Gastrocnemius medialis (tissue), 4 donors: ENCODE results near the gene MCF2L2. TPM values are rescaled to one million over a fixed set of nuclear protein-coding genes. Genes with fewer than 3 reads are reported as not detected.
"Not testable (repeated sequence)": the region's sequence is repeated elsewhere in the genome, so short reads cannot be mapped to it uniquely, and the experiment has no call there.

ENCODE experiments used
- ATAC-seq, 2 donors: fragments of 150-250 bp; one replicate each; pipeline ENCODE4 v1.9.1; 2016
- DNase-seq, 2 donors: peaks; one replicate each; pipeline ENCODE4 v3.0.0-alpha.2; 2019
- H3K27ac ChIP-seq, 4 donors: fragments of 200-600 bp; sonication (generic); 1 replicate in 1 of 4; 2 replicates in 3 of 4; pipeline ENCODE4 v1.5.1; 2016 to 2018; ENCODE audit warnings: mild to moderate bottlenecking in 2 of 4, moderate library complexity in 1 of 4
- H3K27me3 ChIP-seq, 3 donors: fragments of 200-600 bp; sonication (generic) in 2 of 3; 1 replicate in 1 of 3; 2 replicates in 2 of 3; pipeline versions ENCODE4 v1.5.1 to v1.6.0; 2016 to 2019; ENCODE audit warnings: mild to moderate bottlenecking in 1 of 3, moderate library complexity in 1 of 3
- H3K36me3 ChIP-seq, 2 donors: fragments of 200-600 bp; sonication (generic) in 1 of 2; one replicate each; pipeline ENCODE4 v1.5.1; 2017 to 2018
- H3K4me1 ChIP-seq, 2 donors: fragments of 200-600 bp; sonication (generic) in 1 of 2; one replicate each; pipeline ENCODE4 v1.5.1; 2016 to 2017; ENCODE audit warnings: mild to moderate bottlenecking in 2 of 2
- H3K4me3 ChIP-seq, 4 donors: fragments of 200-600 bp; sonication (generic) in 3 of 4; 1 replicate in 1 of 4; 2 replicates in 3 of 4; pipeline ENCODE4 v1.5.1; 2016 to 2019; ENCODE audit warnings: mild to moderate bottlenecking in 2 of 4
- H3K9me3 ChIP-seq, 3 donors: fragments of 200-600 bp; sonication (generic) in 2 of 3; 1 replicate in 1 of 3; 2 replicates in 2 of 3; pipeline ENCODE4 v1.5.1; 2016 to 2019
- POLR2A ChIP-seq, 2 donors: fragments of 450-650 bp; IDR thresholded peaks; one replicate each; pipeline ENCODE4 v1.6.1; 2017; ENCODE audit warnings: antibody characterized with exemption in 2 of 2, mild to moderate bottlenecking in 2 of 2, moderate library complexity in 2 of 2
- in situ Hi-C, 4 donors: fragments of 200-750 bp; cut with MboI; loops; one replicate each; pipeline versions ENCODE4 v1.15.0 to v1.8.0; 2017; ENCODE audit warnings: low sequenced_read_pairs in 4 of 4
- intact Hi-C: fragments of 100-400 bp; cut with DNase I; formaldehyde crosslinking; loops from one replicate; pipeline ENCODE4 v1.15.1; 2023; ENCODE audit warnings: low total_unique reads
- total RNA-seq, 4 donors: library from RNA; depleted of rRNA; stranded (reverse); fragments of >200 nt; gene quantifications; one replicate each; pipeline versions ENCODE4 v1.1.0 to v1.2.3, GENCODE V29; 2016
- TF ChIP-seq, protein P1 (sequence below), 5 experiments: fragments of 450-650 bp in 3 of 5; fragments of 200-600 bp in 2 of 5; sonication (generic) in 2 of 5; IDR thresholded peaks in 4 of 5; conservative IDR thresholded peaks in 1 of 5; 1 replicate in 4 of 5; 2 replicates in 1 of 5; pipeline ENCODE4 v1.5.1; 2016 to 2019; ENCODE audit warnings: antibody characterized with exemption in 5 of 5, mild to moderate bottlenecking in 3 of 5, moderate library complexity in 3 of 5

The MCF2L2 gene
- total RNA-seq, 4 donors from 2014 or later, result 0.27 to 0.61 (median 0.46) TPM

DNA sequence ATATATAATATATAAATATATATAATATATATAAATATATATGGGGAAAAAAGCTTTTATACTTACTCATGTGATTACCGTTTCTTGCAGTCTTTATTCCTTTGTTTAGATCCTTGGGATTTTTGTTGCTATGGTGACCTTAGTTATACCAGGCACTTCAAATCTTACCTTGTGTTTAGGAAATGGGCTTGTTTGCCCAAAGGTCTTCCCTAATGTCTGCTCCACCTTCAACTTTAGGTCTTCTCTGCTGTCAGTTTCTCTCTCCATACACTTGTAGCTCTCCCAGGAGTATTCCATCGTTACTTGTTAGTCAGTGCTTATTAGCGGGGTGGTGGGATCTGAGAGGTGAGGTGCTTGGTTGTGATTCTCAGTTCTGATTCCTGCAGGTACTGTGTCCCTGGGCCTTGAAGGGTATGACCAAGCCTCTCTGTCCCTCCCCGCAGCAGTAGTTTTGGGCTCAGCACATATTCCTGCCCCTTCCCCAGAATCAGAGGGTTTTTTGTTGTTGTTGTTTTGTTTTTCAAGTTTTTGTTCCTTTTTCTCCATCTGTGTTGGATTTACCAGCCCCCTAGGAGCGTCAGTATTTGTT lies 256.3 kb downstream of the MCF2L2 start:
- Histone ChIP-seq H3K36me3 (no peaks in the 10 kb centered on the region), H3K4me1 (no peaks in the 10 kb centered on the region), H3K27ac (no peak overlapping the region), H3K27me3 (peaks cover 3 to 18% (median 11%) of the 10 kb centered on the region in 3 donors), H3K9me3 (no peaks in the 10 kb centered on the region), H3K4me3 (no peak overlapping the region)
- in situ Hi-C loops, result no loop called here
- intact Hi-C loops, result no loop called here
- no peak for TF ChIP-seq POLR2A (IDR thresholded peaks at IDR 0.05)
- TF ChIP-seq, protein P1, sequence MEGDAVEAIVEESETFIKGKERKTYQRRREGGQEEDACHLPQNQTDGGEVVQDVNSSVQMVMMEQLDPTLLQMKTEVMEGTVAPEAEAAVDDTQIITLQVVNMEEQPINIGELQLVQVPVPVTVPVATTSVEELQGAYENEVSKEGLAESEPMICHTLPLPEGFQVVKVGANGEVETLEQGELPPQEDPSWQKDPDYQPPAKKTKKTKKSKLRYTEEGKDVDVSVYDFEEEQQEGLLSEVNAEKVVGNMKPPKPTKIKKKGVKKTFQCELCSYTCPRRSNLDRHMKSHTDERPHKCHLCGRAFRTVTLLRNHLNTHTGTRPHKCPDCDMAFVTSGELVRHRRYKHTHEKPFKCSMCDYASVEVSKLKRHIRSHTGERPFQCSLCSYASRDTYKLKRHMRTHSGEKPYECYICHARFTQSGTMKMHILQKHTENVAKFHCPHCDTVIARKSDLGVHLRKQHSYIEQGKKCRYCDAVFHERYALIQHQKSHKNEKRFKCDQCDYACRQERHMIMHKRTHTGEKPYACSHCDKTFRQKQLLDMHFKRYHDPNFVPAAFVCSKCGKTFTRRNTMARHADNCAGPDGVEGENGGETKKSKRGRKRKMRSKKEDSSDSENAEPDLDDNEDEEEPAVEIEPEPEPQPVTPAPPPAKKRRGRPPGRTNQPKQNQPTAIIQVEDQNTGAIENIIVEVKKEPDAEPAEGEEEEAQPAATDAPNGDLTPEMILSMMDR (IDR thresholded peaks at IDR 0.05 in 4 of 5, conservative IDR thresholded peaks at IDR 0.05 in 1 of 5), result no peak
- ATAC-seq (no peak), DNase-seq (no peak)

DNA sequence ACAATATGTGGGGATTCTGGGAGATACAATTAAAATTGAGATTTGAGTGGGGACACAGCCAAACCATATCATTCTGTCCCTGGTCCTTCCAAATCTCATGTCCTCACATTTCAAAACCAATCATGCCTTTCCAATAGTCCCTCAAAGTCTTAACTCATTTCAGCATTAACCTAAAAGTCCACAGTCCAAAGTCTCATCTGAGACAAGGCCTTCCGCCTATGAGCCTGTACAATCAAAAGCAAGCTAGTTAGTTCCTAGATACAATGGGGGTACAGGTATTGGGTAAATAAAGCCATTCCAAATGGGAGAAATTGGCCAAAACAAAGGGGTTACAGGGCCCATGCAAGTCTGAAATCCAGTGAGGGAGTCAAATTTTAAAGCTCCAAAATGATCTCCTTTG lies 260.4 kb downstream of the MCF2L2 start:
- in situ Hi-C loops, H3K27me3 ChIP-seq, DNase-seq, H3K36me3 ChIP-seq, H3K9me3 ChIP-seq, intact Hi-C loops, H3K4me3 ChIP-seq, ATAC-seq, H3K27ac ChIP-seq, H3K4me1 ChIP-seq: not testable (repeated sequence)

DNA sequence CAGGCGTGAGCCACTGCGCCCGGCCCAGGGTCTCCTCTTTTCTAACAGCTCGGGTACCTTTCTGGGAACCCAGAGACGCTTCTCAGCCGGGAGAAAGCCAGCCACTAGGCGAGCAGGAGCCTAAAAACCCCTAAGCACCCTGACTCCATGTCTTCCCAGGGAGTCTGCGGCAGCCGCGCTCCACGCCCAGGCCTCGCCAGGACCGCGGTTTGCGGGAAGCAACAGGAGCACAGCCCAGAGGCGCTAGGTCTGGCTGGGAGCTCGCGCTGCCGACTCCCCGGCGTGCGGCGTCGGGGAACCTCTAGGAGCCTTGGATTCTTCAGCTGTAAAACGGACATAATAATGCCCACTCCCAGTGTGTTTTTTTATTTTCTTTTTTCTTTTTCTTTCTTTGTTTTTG lies 264.9 kb downstream of the MCF2L2 start:
- in situ Hi-C loops, result no loop called here

DNA sequence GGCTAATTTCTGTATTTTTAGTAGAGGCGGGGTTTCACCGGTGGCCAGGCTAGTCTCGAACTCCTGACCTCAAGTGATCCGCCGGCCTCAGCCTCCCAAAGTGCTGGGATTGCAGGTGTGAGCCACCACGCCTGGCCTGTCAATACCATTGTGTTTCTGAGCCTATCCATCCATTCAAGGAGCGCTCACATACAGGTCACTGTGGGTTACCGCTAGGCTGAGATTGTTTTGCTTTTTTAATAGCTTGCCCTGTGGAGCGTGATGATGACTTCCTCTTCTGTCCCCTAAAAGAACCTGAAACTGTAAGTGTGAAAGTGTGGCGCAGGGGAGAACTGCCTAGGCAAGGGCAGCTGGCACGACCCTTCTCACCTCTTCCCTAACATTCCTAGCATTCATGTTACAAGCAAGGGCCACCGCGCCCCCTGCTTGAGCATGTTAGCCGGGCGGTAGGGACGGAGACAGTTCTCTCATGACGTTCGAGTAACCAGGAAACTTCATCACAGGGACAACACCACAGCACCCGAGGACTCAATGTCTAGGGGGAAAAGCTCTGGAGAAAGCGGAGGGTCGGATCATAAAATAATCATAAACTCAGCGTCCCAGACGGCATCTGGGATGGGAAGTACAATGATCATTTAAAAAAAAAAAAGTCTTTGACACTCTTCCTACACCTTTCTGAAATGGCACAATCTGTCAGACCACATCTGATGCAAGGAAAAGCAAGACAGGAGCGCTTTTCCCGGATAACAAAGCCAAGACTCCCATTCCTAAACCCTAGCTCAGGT lies 266.7 kb downstream of the MCF2L2 start:
- H3K27me3 ChIP-seq, result peaks cover 0 to 21% (median 19%) of the 10 kb centered on the region in 3 donors
- H3K4me3 ChIP-seq, result peak overlapping the region; percentile 58 to 65 (median 62)
- no peaks in the 10 kb centered on the region for H3K9me3 ChIP-seq
- no peak overlapping the region for H3K27ac ChIP-seq
- TF ChIP-seq, protein P1 (IDR thresholded peaks at IDR 0.05 in 4 of 5, conservative IDR thresholded peaks at IDR 0.05 in 1 of 5), result no peak
- TF ChIP-seq POLR2A (IDR thresholded peaks at IDR 0.05), result no peak
- DNase-seq, result no peak
- ATAC-seq, result no peak
- H3K36me3 ChIP-seq, result no peaks in the 10 kb centered on the region
- no peaks in the 10 kb centered on the region for H3K4me1 ChIP-seq
- intact Hi-C loops (no loop called here), in situ Hi-C loops (no loop called here)

More for the DNA sequence above, 264.9 kb downstream of the MCF2L2 start:
- TF ChIP-seq POLR2A (IDR thresholded peaks at IDR 0.05), result no peak
- TF ChIP-seq, protein P1 (IDR thresholded peaks at IDR 0.05 in 4 of 5, conservative IDR thresholded peaks at IDR 0.05 in 1 of 5), result no peak
- ATAC-seq (no peak), DNase-seq (no peak)
- Histone ChIP-seq H3K9me3 (no peaks in the 10 kb centered on the region), H3K4me3 (no peak overlapping the region), H3K4me1 (no peaks in the 10 kb centered on the region), H3K36me3 (no peaks in the 10 kb centered on the region), H3K27me3 (peaks cover 0 to 21% (median 19%) of the 10 kb centered on the region in 3 donors), H3K27ac (no peak overlapping the region)
- intact Hi-C loops, result no loop called here

DNA sequence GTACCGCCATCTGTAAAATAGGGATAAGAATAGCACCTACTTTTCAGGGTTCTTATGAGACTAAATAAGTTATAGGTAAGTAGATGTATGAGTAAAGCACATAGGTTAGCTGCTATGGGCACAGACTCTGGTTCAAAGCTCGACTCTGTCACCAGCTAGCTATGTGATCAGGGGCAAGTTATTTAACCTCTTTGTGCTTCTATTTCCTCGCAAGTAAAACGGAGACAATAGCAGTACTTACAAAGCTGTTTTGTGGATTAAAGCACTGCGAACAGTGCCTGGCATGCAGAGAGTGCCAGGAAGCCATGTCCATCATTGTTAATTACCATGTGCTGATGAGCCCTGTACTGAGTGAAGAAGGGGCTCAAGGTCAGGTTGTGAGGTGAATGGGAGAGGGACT lies 267.8 kb downstream of the MCF2L2 start:
- Histone ChIP-seq H3K4me3 (no peak overlapping the region), H3K4me1 (no peaks in the 10 kb centered on the region), H3K27ac (no peak overlapping the region), H3K9me3 (no peaks in the 10 kb centered on the region), H3K36me3 (no peaks in the 10 kb centered on the region), H3K27me3 (peaks cover 0 to 21% (median 19%) of the 10 kb centered on the region in 3 donors)
- in situ Hi-C loops, result no loop called here
- TF ChIP-seq POLR2A (IDR thresholded peaks at IDR 0.05), result no peak
- TF ChIP-seq, protein P1 (IDR thresholded peaks at IDR 0.05 in 4 of 5, conservative IDR thresholded peaks at IDR 0.05 in 1 of 5), result no peak
- intact Hi-C loops, result no loop called here
- DNase-seq (no peak), ATAC-seq (no peak)
